Fibroblast of peridontal ligament (primary cell): ENCODE data around the gene TRIM7.
"Not testable (repeated sequence)": the region's sequence is repeated elsewhere in the genome, so short reads cannot be mapped to it uniquely, and the experiment has no call there.

Experiments used
- DNase-seq: peaks from one replicate; pipeline ENCODE4 v3.0.0-alpha.2; 2010; ENCODE audit errors: extremely low read depth

The TRIM7 gene

DNA sequence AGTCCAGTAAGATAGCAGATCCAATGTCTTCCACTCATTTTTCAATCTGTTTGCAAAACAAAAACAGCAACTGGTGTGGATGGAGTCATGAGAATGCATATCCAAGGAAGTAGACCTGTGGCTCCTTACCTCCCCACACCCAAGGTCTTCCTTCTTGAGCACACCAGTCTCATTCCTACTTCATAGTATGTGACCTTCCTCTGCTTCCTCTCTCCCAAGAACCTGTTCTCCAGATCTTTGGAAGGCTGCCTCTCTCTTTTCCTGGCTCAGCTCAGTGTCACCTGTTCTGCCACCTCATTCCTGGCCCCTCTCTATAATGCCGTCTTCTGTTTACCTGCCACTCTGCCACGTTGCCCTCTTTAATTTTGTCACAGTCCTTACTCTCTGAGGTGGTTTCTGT is 7.9 kb upstream of the TRIM7 start:
- no peak for DNase-seq

DNA sequence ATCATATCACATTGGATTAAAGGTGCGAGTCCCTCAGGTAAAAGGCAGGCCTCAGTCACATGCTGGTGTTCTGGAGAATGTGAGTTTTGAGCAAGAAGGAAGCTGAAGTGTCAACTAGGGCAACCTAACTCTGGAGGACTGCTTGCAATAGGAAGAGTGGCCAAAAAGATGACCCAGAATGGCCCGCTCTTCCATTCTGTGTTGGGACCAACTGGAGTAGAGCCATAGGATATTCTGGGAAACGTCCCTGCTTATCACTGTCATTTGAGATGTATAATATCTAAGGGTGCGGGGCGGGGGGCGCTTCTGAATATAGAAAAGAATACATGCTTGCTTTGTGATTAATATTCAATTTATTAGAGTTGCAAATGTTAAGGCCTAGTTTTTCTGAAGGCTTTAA is 7.1 kb upstream of the TRIM7 start:
- no peak for DNase-seq

DNA sequence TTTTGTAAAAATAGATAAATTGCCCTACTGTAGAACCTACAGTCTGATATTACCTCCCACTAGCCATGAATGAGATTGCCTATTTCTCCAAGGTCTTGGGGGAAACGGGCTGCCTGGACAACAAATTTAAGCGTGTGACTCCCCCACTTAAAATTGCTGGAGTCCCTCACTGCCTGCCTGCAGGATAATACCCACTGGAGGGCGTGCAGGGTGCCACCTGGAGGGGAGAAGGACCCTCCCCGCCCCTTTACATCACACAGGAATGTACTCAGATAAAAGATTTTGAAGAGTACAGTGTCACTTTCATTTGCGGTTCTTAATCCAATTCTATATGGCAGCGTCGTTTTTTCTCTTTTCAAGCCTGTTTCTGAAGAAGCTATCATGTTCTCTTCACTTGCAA is 6.2 kb upstream of the TRIM7 start:
- DNase-seq, result no peak

DNA sequence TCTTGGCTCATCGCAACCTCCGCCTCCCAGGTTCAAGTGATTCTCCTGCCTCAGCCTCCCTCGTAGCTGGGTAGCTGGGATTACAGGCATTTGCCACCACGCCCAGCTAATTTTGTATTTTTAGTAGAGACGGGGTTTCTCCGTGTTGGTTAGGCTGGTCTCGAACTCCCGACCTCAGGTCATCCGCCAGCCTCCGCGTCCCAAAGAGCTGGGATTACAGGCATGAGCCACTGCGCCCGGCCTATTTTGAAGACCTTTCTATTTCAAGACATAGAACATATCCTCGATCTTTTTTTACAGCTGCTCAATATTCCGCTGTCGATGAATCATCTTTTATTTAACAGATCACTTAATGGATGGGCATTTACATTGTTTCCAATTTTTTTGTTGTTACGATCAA is 5.7 kb upstream of the TRIM7 start:
- not testable (repeated sequence) for DNase-seq

DNA sequence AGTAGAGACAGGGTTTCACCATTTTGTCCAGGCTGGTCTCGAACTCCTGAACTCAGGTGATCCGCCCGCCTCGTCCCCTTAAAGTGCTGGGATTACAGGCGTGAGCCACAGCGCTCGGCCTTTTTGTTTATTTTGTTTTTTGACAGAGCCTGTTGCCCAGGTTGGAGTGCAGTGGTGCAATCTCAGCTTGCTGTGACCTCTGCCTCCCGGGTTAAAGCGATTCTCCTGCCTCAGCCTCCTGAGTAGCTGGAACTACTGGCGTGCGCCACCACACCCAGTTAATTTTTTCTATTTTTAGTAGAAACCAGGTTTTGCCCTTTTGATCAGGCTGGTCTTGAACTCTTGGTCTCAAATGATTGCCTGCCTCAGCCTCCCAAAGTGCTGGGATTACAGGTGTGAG is 5.2 kb upstream of the TRIM7 start:
- DNase-seq, result not testable (repeated sequence)

DNA sequence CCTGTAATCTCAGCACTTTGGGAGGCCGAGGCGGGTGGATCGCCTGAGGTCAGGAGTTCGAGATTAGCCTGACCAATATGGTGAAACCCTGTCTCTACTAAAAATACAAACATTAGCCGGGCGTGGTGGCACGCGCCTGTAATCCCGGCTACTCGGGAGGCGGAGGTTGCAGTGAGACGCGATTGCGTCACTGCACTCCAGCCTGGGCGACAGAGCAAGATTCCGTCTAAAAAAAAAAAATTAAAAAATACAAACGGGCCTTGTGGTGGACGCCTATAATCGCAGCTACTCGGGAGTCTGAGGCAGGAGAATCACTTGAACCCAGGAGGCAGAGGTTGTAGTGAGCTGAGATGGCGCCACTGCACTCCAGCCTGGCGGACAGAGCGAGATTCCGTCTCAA is 4.0 kb upstream of the TRIM7 start:
- DNase-seq, result not testable (repeated sequence)

DNA sequence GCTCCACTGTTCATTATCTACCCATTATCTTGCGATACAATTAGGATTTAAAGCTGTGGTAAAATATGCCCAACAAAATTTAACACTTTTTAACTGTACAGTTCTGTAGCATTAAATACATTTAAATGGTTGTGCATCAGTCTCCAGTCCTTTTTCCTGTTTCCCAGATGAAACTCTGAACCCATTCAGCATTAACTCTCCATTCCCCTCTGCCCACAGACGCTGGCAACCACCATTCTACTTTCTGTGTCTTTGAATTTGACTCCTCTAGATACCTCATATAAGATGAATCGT is 2.9 kb upstream of the TRIM7 start:
- no peak for DNase-seq

DNA sequence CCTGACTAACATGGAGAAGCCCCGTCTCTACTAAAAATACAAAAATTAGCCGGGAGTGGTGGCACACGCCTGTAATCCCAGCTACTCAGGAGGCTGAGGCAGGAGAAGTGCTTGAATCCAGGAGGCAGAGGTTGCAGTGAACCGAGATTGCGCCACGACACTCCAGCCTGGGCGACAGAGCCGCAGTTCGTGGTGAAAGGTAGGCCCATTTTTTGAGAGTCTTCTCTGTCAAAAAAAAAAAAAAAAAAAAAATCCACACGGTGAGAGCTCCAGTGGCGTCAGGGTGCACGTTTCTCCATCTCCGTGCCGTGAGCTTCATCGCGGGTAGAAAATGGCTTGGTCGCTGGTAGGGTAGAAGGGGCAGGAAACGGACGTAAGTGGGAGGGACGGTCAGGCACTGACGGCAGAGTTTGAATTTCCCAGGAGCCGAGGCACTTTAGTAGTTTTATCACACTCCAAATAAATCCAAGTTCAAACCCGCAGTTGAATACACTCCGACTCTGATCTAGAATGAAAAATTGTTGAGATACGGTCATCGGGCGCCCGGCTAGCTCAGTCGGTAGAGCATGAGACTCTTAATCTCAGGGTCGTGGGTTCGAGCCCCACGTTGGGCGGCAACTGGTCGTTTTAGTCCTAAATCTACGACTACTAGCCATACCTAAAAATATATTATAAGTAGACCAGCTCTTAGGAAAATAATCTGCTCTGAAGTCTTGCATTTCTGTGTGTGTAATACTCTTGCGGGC is 2.4 kb upstream of the TRIM7 start:
- DNase-seq, result peak; percentile 96

DNA sequence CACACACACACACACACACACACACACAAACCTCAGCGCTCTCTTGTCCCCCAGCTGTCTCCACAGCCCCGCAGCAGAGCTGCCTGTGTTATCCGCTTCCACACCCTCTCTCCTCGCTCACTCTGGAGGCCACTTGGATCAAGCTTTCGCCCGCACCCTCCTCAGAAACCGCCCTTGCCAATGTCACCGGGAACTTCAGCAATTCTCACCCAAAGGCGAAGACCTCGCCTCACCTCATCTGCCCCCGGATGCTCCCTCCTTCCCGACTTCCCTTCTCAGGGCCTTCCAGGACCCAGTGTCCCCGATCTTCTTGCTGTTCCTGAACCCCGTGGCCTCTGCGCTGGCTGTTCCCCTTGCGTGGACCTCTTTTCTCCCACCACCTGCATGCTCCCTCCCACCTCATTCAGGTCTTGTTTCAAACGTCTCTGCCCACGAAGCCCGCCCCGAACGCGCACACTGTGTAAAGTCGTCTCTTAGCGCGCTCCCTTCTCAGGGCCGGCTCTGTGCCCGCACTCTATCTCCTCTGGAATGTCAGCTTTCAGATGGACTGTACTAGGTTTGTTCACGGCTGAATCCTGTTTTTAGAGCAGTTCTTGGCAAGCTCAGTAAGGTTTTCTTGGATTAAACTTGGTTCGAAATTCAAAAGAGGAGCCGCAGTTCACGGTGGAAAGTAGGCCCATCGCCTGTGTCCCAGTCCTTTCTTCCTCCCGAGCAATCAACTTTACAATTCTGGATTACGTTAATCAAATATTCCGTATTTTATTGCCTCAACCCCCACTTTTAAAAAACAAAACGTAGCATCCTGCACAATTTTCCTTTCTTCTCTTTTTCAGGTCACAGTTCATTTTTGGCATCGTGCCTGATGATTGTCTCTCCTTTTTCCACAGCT is 1.0 kb upstream of the TRIM7 start:
- no peak for DNase-seq

DNA sequence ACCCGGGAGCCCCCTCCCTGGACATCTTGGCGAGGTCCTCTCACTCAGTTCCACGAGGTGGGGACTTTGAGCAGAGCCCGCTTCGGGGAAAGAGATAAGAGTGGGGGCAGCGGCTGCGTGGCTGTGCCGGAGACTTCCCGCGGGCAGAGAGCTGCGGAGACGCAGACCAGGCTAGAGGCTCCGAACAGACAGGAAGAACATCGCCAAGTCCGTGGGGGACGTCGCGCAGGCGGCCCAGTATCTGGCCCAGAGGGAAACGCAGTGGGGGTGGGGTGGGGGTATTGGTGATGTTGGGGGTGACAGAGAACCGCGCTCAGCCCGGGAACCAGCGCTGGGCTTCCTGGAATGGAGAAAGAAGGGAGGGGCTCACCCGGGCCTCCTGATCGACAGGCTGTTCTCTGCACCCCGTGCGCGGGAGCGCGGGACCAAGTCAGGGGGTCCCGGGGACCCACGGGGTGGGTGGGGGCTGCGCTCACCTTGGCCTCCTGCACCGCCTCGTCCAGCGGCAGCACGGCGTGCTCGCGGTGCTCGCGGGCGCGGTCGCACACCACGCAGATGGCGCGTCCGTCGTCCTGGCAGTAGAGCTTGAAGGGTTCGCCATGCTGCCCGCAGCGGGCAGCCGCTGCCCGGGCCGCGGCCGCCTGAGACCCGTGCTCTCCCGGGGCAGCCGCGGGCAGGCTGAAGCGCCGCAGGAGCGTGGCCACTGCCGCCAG is 727 bp downstream of the TRIM7 start:
- DNase-seq, result no peak

DNA sequence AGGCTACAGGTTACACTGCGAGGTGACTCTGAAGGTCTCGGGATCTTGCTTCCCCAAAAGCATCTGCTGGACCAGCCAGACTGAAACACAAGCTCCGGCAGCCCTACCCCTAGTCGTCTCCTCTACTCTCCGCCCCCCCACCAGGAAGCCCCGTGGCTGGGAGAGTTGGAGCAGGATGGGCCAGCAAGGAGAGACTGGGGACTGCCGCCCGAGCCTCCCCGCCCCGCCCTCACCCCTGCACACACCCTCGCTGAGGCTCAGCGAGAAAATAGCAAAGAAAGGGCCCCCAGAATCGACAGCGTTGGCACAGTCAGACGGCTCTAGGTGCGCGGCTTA is 1.3 kb downstream of the TRIM7 start:
- DNase-seq, result no peak

DNA sequence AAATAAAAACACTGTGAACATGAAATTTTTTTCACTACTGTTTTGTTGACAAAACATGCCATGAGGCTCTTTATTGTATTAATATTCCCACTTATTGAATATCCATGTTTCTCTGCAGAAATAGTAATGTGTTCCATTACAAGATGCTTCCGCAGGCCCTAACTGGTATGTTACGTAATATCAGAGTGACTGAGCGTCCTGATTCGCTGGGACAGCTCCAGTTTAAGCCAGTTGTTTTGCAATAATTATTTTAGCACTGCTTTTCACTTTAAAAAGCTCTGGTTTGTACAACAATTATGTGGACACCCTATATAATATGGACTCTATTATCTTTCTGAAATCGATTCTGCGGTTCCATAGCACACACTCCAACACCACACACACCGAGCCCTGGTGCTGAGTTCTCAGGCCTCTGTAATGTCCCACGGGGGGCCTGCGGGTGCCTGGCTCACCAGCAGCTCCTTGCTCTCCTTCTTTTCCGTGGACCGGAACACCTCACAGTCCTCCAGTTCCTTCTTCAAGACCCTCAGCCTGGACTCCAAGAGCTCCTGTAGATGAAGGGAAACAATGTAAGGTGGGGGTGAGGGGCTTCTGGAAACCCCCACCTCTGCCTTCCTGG is 1.8 kb downstream of the TRIM7 start:
- DNase-seq, result no peak

DNA sequence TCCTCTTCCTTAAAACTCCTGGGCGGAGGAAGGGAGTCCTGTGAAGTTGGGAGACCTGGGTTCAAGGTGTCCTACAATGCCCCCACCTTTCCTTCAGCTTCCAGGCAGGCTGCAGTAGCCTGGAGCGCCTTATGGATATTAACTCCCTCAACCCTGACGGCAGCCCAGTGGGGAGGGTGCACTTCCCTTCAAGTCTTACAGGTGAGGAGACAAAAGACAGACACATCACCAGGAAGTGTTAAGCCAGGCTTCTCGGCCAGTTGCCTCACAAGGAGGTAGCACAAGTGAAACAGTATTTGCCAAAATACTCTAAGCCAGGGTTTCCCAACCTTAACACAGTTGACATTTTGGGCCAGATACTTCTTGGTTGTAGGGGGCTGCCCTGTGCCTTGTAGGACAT is 4.2 kb downstream of the TRIM7 start:
- DNase-seq, result no peak

DNA sequence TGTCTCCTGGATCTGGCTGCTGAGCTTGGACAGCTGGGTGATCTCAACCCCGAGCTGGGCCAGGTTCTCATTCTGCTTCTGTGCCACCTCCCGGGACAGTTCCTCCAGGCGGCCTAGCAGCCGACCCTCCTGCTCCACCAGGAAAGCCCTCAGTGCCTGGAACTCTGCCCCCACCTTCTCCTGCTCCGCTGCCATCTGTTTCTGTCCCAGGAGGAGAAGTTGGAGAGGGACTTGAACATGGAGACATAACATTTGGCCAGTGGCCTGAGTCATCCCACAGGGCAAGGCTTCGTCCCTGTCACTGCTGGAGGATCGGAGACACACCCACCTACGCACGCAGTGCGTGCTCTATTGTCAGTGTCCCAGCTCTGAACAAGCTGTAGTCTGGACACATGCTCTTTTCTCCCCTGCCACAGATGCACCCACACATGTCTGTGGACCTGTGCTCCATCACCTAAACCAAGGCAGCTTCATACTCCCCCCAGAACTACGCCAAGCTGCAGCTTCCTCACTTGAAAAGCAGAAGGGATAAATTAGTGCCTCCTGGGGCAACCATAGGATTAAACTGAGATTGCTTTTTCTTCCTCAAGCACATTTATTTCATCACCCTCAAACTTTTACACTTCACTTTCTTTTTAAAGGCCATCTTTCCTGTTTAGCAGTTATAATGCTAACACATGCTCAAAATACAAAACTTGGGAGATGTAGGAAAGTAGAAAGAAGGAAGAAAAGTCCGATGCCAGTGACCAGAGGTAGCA is 4.9 kb downstream of the TRIM7 start:
- DNase-seq, result no peak

DNA sequence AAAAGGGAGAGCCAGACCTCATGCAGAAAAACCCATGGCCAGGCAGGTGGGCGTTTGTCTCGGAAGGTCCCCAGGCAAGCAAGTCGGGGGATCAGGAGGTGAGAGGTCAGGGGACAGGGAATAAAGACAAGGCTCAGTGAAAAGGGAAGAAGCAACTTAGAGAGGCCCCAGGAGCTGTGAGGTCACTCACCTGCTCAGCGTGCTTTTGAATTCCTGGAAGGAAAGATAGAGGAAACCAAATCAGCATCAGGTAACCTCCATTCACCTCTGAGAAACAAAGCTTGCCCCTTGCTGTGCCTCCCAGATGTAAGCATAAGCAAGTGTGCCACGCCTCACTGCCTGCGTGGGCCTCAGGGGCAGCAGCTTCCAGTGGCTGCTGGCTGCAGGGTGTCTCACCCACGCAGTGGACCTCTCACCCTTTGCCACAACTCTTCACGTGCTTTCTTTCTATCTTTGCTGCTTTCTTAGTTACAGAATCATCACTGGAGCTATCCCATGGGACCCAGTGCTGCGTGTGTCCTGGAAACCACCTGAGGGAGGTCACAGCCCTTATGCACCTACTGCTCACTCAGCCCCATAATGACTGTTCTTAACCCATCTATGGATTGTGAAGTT is 6.0 kb downstream of the TRIM7 start:
- no peak for DNase-seq

DNA sequence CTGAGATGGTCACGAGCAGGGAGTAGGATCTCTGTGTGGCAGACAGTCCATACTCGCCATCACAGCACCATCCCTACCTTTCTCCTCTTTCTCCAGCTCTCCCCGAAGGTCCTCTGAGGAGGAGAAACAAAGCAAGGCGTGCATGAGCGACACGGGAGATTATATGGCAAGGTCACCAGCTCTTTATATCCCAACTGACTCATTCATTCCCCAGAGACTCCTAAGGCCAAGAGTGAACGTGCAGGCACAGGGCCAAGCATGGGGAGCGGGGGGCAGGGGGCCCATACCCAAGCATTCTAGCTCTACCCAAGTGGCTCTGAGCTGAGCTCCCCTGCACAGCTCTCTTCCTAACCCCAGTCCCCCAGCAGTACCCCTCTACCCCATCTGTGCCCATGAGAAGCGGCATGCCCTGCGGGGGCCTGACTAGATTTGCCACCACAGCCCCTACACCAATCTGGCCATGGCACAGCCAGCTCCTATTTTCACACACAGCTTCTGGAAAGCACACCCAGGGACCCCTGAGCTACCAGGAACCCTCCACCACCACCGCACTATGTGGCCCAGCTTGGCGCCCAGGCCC is 6.8 kb downstream of the TRIM7 start:
- no peak for DNase-seq

DNA sequence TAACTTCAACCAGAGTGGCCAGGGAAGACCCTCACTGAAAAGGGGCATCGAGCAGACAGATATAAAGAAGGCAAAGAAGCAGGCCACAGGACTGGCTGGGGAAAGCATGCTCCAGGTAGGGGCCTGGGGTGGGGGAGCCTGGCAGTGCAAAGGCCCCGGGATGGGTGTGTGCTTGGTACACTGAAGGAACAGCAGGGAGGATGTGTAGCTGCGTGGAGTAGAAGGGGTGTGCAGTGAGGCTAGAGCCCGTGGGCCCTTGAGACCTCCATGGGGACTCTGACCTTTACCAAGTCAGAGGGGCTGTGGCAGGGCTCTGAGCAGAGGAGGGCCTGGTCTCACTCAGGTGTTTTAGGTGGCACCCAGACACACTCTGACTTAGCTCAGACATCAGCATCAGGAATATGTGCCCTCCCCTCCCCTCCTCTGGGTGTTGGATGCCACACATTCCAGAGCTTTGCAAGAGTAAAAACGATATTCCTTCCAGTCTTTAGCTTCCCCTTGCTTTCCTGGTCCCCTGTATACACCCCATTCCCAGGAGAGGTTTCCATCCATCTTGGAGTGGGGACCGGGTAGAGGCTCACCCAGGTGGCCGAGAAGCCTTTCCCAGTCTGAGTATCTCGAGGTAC is 7.6 kb downstream of the TRIM7 start:
- no peak for DNase-seq

DNA sequence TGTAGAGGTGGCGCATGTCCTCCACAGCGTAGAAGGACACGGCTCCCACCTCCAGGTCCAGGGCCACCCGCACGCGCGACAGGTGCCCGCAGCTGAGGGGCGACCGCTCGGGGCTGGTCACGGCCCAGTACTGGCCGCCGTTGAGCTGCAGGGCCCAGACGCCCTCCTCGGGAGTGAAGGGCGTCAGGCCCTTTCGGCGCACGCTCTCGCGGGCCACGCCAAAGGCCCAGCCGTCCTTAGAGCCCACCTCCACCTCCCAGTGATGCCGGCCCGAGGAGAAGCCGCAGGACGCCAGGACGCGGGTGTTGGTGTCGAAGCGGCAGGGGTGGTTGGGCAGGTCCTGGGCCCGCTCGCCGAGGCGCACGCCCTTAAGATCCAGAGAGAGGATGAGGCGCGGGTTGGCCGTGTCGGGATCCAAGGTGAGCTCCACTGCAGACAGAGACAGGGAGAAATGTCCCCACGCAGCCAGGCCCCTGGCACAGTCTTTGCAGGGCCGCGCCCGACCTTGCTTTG is 9.7 kb downstream of the TRIM7 start:
- DNase-seq, result no peak

DNA sequence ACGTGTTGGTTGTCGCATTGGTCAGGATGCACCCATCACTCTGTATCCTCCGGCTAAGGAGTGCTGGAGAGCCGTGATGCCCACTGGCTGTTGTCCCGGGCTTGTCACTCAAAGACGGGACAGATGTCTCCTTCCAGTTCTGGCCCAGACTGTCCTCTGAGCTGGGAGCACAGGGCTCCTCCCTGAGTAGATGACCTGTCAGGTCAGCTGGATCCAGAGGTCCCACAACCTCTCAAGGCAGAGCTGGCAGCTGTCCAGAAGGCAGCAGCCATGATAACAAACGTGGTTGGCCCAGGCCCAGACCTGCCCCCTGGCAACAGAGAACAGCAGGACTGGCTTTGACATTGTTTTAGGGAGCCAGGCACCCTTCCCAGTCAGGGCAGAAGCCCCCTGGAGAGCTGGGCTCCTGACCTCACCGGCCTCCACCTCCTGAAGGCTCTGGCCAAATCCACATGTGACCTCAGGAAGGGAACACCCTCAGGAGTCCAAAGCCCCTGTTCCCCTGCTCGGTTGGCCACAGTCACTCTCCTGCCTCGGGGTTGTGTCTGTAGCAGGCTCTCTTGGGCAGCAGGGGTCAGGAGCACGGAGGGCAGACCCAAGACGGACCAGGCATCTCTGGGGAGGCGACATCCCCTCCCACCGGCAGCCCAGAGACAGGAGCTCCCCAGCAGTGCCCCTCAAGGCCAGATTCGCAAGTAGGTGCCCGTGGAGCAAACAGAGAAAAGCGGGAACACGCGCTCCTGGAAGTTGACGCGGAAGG is 10.3 kb downstream of the TRIM7 start:
- DNase-seq, result no peak

DNA sequence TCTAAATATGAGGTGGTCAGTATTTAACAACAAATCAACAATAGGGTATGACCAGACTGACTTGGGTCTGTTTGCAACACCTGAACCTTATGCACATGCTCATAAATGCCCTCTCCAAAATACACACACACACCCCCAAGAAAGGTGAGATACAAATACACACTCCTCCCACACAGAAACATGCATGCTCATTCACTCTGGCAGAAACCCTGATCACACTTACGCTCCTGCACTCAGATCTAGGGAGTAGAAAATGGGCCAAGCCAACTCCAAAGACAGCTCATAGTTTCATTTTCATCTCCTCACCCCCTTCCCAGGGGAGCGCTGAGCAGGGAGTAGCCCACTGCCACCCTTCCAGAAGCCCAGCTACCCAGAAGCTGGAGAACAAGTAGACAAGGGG is 11.3 kb downstream of the TRIM7 start:
- no peak for DNase-seq
